Measurements from ENCODE around the gene TRAPPC10.
"Not testable (repeated sequence)": the region's sequence is repeated elsewhere in the genome, so short reads cannot be mapped to it uniquely, and the experiment has no call there.

The TRAPPC10 gene

GRCh38 chr21:44144784-44145602 is 132.9 kb downstream of the TRAPPC10 start:
- not testable (repeated sequence) for H3K4me1 ChIP-seq (ENCODE audit: control insufficient read depth, low read length); H3K79me2 ChIP-seq (ENCODE audit: control insufficient read depth, low read length); H3K9me3 ChIP-seq (ENCODE audit: control insufficient read depth, insufficient read depth, low read length); H3K4me3 ChIP-seq (ENCODE audit: low read length); H3K9me2 ChIP-seq (replicated peaks; ENCODE audit: control insufficient read depth, low read length); H3K27ac ChIP-seq (ENCODE audit: low read depth, low read length); H3K4me2 ChIP-seq (ENCODE audit: low read length); H3F3A ChIP-seq (ENCODE audit: control insufficient read depth, insufficient read depth); H3K27me3 ChIP-seq (ENCODE audit: control insufficient read depth, low read length); H4K20me1 ChIP-seq (ENCODE audit: control insufficient read depth, insufficient read depth, low read depth, low read length); H3K36me3 ChIP-seq (ENCODE audit: control insufficient read depth, low read length)

DNA sequence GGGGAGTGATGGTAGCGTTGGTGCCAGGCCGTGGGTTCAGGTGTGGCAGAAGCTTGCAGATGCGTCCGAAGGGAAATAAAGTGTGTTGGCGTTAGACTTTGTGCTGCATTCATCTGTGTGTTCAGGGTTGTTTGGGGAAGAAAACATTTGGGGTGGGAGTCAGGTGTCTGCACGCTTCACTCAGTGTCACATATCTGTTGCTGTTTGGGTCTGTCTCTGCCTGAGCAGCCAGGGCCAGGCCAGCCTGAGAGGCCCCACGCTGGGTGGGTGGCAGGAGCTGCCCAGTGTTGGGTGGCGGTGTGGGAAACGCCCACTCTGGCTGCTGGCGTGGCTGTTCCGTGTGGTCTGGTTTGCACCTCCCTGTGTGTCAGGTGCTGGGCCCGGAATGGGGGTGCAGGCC is 133.5 kb downstream of the TRAPPC10 start:
- not testable (repeated sequence) for H4K20me1 ChIP-seq (ENCODE audit: control insufficient read depth, insufficient read depth, low read depth, low read length); H3K4me2 ChIP-seq (ENCODE audit: low read length); H3K4me3 ChIP-seq (ENCODE audit: low read length); H3K27ac ChIP-seq (ENCODE audit: low read depth, low read length); H3K27me3 ChIP-seq (ENCODE audit: control insufficient read depth, low read length); H3K9me2 ChIP-seq (replicated peaks; ENCODE audit: control insufficient read depth, low read length); H3K36me3 ChIP-seq (ENCODE audit: control insufficient read depth, low read length); H3K79me2 ChIP-seq (ENCODE audit: control insufficient read depth, low read length); H3K9me3 ChIP-seq (ENCODE audit: control insufficient read depth, insufficient read depth, low read length); H3K4me1 ChIP-seq (ENCODE audit: control insufficient read depth, low read length); H3F3A ChIP-seq (ENCODE audit: control insufficient read depth, insufficient read depth)

DNA sequence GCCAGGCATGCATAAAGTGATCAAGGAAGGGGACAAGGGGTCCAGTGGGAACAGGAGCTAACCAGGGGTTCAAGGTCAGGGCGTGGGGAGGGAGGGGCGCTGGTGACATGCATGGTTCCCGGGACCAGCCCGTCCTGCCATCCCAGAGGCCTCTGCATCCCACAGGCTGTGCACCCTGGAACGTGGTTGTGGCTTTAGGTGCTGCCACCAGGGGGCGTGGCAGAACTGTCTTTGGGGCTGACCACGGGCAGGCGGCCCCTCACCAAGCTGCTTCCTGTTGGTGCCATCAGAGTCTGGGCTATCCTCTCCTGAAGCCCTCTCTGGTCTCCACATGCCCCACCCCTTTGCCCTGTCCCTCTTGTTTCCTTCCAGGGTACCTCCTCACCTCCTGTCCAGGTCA is 135.0 kb downstream of the TRAPPC10 start:
- H3K27me3 ChIP-seq (ENCODE audit: control insufficient read depth, low read length); H3K79me2 ChIP-seq (ENCODE audit: control insufficient read depth, low read length); H3K4me1 ChIP-seq (ENCODE audit: control insufficient read depth, low read length); H3K9me2 ChIP-seq (replicated peaks; ENCODE audit: control insufficient read depth, low read length); H3K9me3 ChIP-seq (ENCODE audit: control insufficient read depth, insufficient read depth, low read length); H3K36me3 ChIP-seq (ENCODE audit: control insufficient read depth, low read length); H3K27ac ChIP-seq (ENCODE audit: low read depth, low read length); H3F3A ChIP-seq (ENCODE audit: control insufficient read depth, insufficient read depth); H4K20me1 ChIP-seq (ENCODE audit: control insufficient read depth, insufficient read depth, low read depth, low read length); H3K4me3 ChIP-seq (ENCODE audit: low read length); H3K4me2 ChIP-seq (ENCODE audit: low read length): not testable (repeated sequence)

GRCh38 chr21:44150255-44150654 is 138.1 kb downstream of the TRAPPC10 start:
- H4K20me1 ChIP-seq (ENCODE audit: control insufficient read depth, insufficient read depth, low read depth, low read length); H3K27me3 ChIP-seq (ENCODE audit: control insufficient read depth, low read length); H3K9me3 ChIP-seq (ENCODE audit: control insufficient read depth, insufficient read depth, low read length); H3K27ac ChIP-seq (ENCODE audit: low read depth, low read length); H3K79me2 ChIP-seq (ENCODE audit: control insufficient read depth, low read length); H3K36me3 ChIP-seq (ENCODE audit: control insufficient read depth, low read length); H3K4me2 ChIP-seq (ENCODE audit: low read length); H3K9me2 ChIP-seq (replicated peaks; ENCODE audit: control insufficient read depth, low read length); H3F3A ChIP-seq (ENCODE audit: control insufficient read depth, insufficient read depth); H3K4me1 ChIP-seq (ENCODE audit: control insufficient read depth, low read length); H3K4me3 ChIP-seq (ENCODE audit: low read length): not testable (repeated sequence)

DNA sequence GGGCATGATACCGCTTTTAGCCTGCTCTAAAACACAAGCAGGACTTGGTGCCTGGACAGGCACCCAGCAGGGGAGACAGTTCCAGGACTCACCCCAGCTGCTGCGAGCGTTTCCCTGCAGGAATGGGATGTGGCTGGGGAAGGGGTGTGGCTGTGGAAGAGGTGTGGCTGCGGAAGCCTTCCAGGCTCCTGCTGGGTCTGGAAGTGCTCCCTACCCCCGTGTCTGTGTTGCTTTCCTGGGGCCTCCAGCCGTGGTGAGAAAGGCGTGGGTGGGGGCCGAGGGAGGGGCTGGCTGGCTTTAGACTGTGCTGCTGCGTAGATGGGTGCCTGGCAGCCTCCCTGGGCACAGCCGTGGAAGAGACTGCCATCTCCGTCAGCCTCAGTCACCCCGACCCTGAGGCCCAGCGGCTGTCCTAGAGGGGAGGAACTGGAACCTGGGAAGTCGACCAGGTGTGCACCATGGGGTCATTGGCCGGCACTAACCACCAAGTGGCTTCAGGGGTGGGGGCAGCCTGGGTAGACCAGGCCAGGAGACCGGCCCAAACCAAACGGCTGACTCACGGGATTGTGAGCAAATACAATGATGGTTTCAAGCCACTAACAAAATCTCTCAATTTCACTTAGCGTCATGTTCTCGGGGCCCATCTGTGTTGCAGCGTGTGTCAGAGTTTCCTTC is 141.2 kb downstream of the TRAPPC10 start:
- not testable (repeated sequence) for H3K4me3 ChIP-seq (ENCODE audit: low read length); H3K79me2 ChIP-seq (ENCODE audit: control insufficient read depth, low read length); H3K9me2 ChIP-seq (replicated peaks; ENCODE audit: control insufficient read depth, low read length); H3K27ac ChIP-seq (ENCODE audit: low read depth, low read length); H3K36me3 ChIP-seq (ENCODE audit: control insufficient read depth, low read length); H4K20me1 ChIP-seq (ENCODE audit: control insufficient read depth, insufficient read depth, low read depth, low read length); H3K4me1 ChIP-seq (ENCODE audit: control insufficient read depth, low read length); H3K27me3 ChIP-seq (ENCODE audit: control insufficient read depth, low read length); H3F3A ChIP-seq (ENCODE audit: control insufficient read depth, insufficient read depth); H3K9me3 ChIP-seq (ENCODE audit: control insufficient read depth, insufficient read depth, low read length); H3K4me2 ChIP-seq (ENCODE audit: low read length)

DNA sequence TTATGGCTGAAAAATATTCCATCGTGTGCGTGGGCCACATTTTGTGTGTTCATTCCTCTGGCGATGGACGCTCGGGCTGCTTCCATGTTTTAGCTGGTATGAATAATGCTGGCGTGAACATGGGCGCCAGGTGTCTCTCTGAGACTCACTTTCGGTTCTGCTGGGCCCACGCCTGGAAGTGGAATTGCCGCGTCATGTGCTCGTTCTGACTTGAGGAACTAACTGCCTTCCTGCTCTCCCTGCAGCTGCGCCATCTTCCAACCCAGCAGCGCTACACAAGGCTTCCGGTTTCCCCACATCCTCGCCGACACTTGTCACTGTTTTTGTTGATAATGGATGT is 141.8 kb downstream of the TRAPPC10 start:
- H3K4me3 ChIP-seq (ENCODE audit: low read length); H3K9me2 ChIP-seq (replicated peaks; ENCODE audit: control insufficient read depth, low read length); H3K4me1 ChIP-seq (ENCODE audit: control insufficient read depth, low read length); H3F3A ChIP-seq (ENCODE audit: control insufficient read depth, insufficient read depth); H3K27me3 ChIP-seq (ENCODE audit: control insufficient read depth, low read length); H3K9me3 ChIP-seq (ENCODE audit: control insufficient read depth, insufficient read depth, low read length); H3K27ac ChIP-seq (ENCODE audit: low read depth, low read length); H4K20me1 ChIP-seq (ENCODE audit: control insufficient read depth, insufficient read depth, low read depth, low read length); H3K79me2 ChIP-seq (ENCODE audit: control insufficient read depth, low read length); H3K36me3 ChIP-seq (ENCODE audit: control insufficient read depth, low read length); H3K4me2 ChIP-seq (ENCODE audit: low read length): not testable (repeated sequence)

- not testable (repeated sequence) for H3K79me2 ChIP-seq (ENCODE audit: control insufficient read depth, low read length); H3K36me3 ChIP-seq (ENCODE audit: control insufficient read depth, low read length); H3K4me3 ChIP-seq (ENCODE audit: low read length); H3K4me2 ChIP-seq (ENCODE audit: low read length); H3K9me3 ChIP-seq (ENCODE audit: control insufficient read depth, insufficient read depth, low read length); H4K20me1 ChIP-seq (ENCODE audit: control insufficient read depth, insufficient read depth, low read depth, low read length); H3K9me2 ChIP-seq (replicated peaks; ENCODE audit: control insufficient read depth, low read length); H3K27ac ChIP-seq (ENCODE audit: low read depth, low read length); H3K4me1 ChIP-seq (ENCODE audit: control insufficient read depth, low read length); H3F3A ChIP-seq (ENCODE audit: control insufficient read depth, insufficient read depth); H3K27me3 ChIP-seq (ENCODE audit: control insufficient read depth, low read length)
Measured at GRCh38 chr21:44154816-44155230, 142.7 kb downstream of the TRAPPC10 start.

- not testable (repeated sequence) for H3K4me1 ChIP-seq (ENCODE audit: control insufficient read depth, low read length); H4K20me1 ChIP-seq (ENCODE audit: control insufficient read depth, insufficient read depth, low read depth, low read length); H3K4me2 ChIP-seq (ENCODE audit: low read length); H3K4me3 ChIP-seq (ENCODE audit: low read length); H3K36me3 ChIP-seq (ENCODE audit: control insufficient read depth, low read length); H3K27ac ChIP-seq (ENCODE audit: low read depth, low read length); H3K79me2 ChIP-seq (ENCODE audit: control insufficient read depth, low read length); H3F3A ChIP-seq (ENCODE audit: control insufficient read depth, insufficient read depth); H3K9me2 ChIP-seq (replicated peaks; ENCODE audit: control insufficient read depth, low read length); H3K27me3 ChIP-seq (ENCODE audit: control insufficient read depth, low read length); H3K9me3 ChIP-seq (ENCODE audit: control insufficient read depth, insufficient read depth, low read length)
Measured at GRCh38 chr21:44155231-44155993, 143.3 kb downstream of the TRAPPC10 start.
